ENCODE results near the gene RASL10A. TPM values are rescaled to one million over a fixed set of nuclear protein-coding genes. Genes with fewer than 3 reads are reported as not detected.

The RASL10A gene
- total and polyA plus RNA-seq, 4 donors = 2.1 to 6.6 (median 3.8) TPM

DNA sequence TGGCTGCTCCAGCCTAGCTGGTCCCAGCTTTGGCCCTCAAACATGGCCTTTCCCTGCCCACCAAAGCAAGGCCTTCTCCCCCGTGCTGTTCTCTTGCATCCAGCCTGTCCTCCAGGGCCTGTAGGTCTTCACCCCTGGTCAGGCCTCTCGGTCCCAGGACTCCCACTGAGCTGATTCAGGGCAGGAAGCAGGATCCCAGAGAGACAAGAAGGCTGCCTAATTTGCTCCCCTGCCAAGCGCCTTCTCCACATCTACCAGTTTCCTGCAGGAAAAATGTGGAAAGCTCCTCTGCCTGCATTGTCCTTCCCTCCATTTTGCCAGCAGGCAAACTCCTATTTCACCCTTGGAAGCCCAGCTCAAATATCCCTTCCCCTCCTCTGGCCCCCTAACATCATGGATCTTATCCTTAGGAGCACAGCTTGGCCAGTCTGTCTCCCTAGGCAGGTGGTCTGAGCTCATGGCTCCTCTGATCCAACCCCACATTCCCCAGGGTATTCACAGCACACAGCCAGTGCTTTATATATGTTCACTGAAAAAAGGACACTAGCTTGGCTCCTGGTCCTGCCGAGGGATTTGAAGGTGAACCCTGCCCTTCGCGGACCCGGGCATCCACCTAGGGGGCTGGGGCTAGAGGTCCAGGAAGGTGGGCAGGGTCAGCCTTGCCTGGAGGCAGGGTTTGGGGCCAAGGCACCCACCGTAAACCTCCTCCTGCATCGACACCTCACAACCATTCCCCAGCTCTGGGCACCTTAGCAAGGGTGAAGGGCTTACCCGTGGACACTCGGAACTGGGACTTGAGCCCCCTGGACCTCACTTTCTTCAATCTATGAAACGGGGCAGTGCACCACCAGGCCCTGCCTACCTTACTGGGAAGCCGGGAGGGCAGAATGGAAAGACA is 48.7 kb downstream of the RASL10A start:
- Histone ChIP-seq H3K4me3 (ENCODE audit: low read depth, low read length) (peak overlapping the region; percentile 100), H3K4me1 (ENCODE audit: control insufficient read depth, insufficient read depth, low read length) (peaks cover 18% of the 10 kb centered on the region), H3K36me3 (ENCODE audit: control insufficient read depth, insufficient read depth, low read length) (peaks cover 32% of the 10 kb centered on the region), H3K27ac (ENCODE audit: low read depth, low read length) (peak overlapping the region; percentile 33), H3K27me3 (ENCODE audit: control insufficient read depth, insufficient read depth, low read length) (no peaks in the 10 kb centered on the region), H3K9me3 (ENCODE audit: control insufficient read depth, insufficient read depth, low read length) (no peaks in the 10 kb centered on the region)
- 19% methylated on average over 13 of the region's 13 CpGs for WGBS (ENCODE audit: insufficient coverage)
- no peak for DNase-seq (ENCODE audit: low read depth in 4 of 6, low spot score in 6 of 6)

DNA sequence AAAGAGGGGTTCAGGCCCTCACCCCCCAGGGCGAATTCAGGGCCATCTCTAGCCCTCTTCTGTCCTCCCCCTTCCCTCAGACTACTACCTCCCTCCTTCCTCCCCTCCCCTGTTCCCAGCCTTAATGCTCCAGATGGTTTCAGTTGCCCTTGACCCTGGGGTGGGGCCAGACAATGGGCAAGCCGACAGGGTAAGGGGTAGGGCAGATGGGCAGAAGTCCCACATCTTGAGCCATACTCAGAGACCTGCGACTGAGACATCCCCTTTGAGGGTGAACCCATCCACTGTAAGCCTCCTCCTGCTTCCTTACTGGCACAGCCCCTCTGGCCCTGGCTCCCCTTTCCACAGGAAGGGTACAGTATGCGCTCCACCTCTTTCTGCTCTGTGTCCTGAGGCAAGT is 49.6 kb downstream of the RASL10A start:
- Histone ChIP-seq H3K36me3 (ENCODE audit: control insufficient read depth, insufficient read depth, low read length) (peaks cover 37% of the 10 kb centered on the region), H3K9me3 (ENCODE audit: control insufficient read depth, insufficient read depth, low read length) (no peaks in the 10 kb centered on the region), H3K4me1 (ENCODE audit: control insufficient read depth, insufficient read depth, low read length) (peaks cover 18% of the 10 kb centered on the region), H3K4me3 (ENCODE audit: low read depth, low read length) (no peak overlapping the region), H3K27ac (ENCODE audit: low read depth, low read length) (no peak overlapping the region), H3K27me3 (ENCODE audit: control insufficient read depth, insufficient read depth, low read length) (no peaks in the 10 kb centered on the region)
- DNase-seq (ENCODE audit: low read depth in 4 of 6, low spot score in 6 of 6) = no peak
- WGBS (ENCODE audit: insufficient coverage) = 66% methylated on average over 4 of the region's 4 CpGs

DNA sequence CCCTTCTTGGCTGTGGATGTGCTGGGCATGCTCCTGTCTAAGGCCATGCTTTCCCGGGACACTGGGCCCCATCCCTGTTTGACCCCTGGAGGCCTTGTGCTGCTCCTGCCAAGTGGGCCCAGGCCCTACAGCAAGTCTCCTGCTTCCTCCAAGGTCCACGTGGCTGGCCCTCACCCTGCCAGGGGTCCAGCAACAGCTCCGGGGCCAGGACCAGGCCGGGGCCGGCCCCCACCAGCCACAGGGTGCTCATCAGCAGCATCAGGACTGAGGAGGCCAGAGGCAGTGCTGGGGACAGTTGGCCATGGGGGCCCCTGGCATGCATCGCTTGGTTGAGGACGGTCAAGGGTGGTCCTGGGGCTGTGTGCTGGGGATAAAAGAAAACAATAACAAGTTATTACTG is 50.2 kb downstream of the RASL10A start:
- peaks cover 18% of the 10 kb centered on the region for H3K4me1 ChIP-seq (ENCODE audit: control insufficient read depth, insufficient read depth, low read length)
- no peak for DNase-seq (ENCODE audit: low read depth in 4 of 6, low spot score in 6 of 6)
- peaks cover 43% of the 10 kb centered on the region for H3K36me3 ChIP-seq (ENCODE audit: control insufficient read depth, insufficient read depth, low read length)
- H3K27me3 ChIP-seq (ENCODE audit: control insufficient read depth, insufficient read depth, low read length) = no peaks in the 10 kb centered on the region
- no peaks in the 10 kb centered on the region for H3K9me3 ChIP-seq (ENCODE audit: control insufficient read depth, insufficient read depth, low read length)
- H3K4me3 ChIP-seq (ENCODE audit: low read depth, low read length) = no peak overlapping the region
- H3K27ac ChIP-seq (ENCODE audit: low read depth, low read length) = no peak overlapping the region
- 92% methylated on average over 6 of the region's 7 CpGs for WGBS (ENCODE audit: insufficient coverage)

DNA sequence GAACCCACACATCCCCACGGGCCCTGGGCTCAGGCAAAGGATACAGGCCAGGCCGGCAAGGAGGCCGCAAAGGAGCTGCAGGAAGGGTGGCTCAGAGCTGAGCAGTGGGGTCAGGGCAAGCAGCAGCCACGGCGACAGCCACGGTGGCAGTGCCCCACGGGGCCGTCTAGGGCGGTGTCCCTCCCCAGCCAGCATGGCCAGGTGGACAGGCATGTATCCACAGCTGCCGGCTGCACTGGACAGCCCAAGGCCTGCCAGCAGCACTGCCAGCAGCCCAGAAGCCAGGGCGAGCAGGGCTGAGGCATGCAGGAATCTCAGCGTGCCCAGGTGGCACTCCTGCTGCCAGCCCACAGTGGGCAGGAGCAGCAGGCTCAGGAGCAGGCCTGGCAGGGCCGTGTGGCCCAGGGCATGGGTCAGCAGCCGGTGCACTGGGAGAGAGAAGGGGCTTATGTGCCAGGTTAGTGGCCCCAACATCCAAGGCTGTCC is 51.7 kb downstream of the RASL10A start:
- no peaks in the 10 kb centered on the region for H3K27me3 ChIP-seq (ENCODE audit: control insufficient read depth, insufficient read depth, low read length)

More for the DNA sequence above, 51.7 kb downstream of the RASL10A start:
- H3K36me3 ChIP-seq (ENCODE audit: control insufficient read depth, insufficient read depth, low read length) = peaks cover 58% of the 10 kb centered on the region
- H3K27ac ChIP-seq (ENCODE audit: low read depth, low read length) = no peak overlapping the region
- H3K4me3 ChIP-seq (ENCODE audit: low read depth, low read length) = no peak overlapping the region
- no peaks in the 10 kb centered on the region for H3K9me3 ChIP-seq (ENCODE audit: control insufficient read depth, insufficient read depth, low read length)
- no peak for DNase-seq (ENCODE audit: low read depth in 4 of 6, low spot score in 6 of 6)
- peaks cover 18% of the 10 kb centered on the region for H3K4me1 ChIP-seq (ENCODE audit: control insufficient read depth, insufficient read depth, low read length)
- 92% methylated on average over 13 of the region's 14 CpGs for WGBS (ENCODE audit: insufficient coverage)

Small RNA genes within 50 kb of the gene (small RNA-seq; reads per million reads assigned to genes)
- not detected for gene MIR3653 (ENCODE audit: low replicate concordance)

Other genes starting within 250 kb of the RASL10A start
- gene KREMEN1, start 242.7 kb downstream of the RASL10A start, total RNA-seq = 10 to 100 TPM in 1 of 2 donors, 1 to 10 TPM in 1; 5.7 to 12.7 TPM
- 1 to 10 TPM; 7.1 to 9.5 TPM for gene KREMEN1, start 242.7 kb downstream of the RASL10A start, polyA plus RNA-seq (ENCODE audit: insufficient read length in 2 of 2)
- 10 to 100 TPM; 10.3 to 10.8 TPM for gene EMID1, start 109.8 kb downstream of the RASL10A start, total RNA-seq
- 10 to 100 TPM; 19.0 to 24.4 TPM for gene EMID1, start 109.8 kb downstream of the RASL10A start, polyA plus RNA-seq (ENCODE audit: insufficient read length in 2 of 2)
- 10 to 100 TPM; 21.0 to 32.5 TPM for gene RHBDD3, start 47.7 kb downstream of the RASL10A start, total RNA-seq
- gene RHBDD3, start 47.7 kb downstream of the RASL10A start, polyA plus RNA-seq (ENCODE audit: insufficient read length in 2 of 2) = 10 to 100 TPM; 49.2 to 60.7 TPM
- gene EWSR1, start 47.4 kb downstream of the RASL10A start, total RNA-seq = 100 to 1,000 TPM; 114 to 206 TPM
- gene EWSR1, start 47.4 kb downstream of the RASL10A start, polyA plus RNA-seq (ENCODE audit: insufficient read length in 2 of 2) = 100 to 1,000 TPM; 289 to 316 TPM
- 1 to 10 TPM; 5.7 to 6.5 TPM for gene GAS2L1, start 9.0 kb downstream of the RASL10A start, total RNA-seq
- gene GAS2L1, start 9.0 kb downstream of the RASL10A start, polyA plus RNA-seq (ENCODE audit: insufficient read length in 2 of 2) = 10 to 100 TPM; 23.9 to 28.4 TPM
- 10 to 100 TPM; 52.2 to 55.7 TPM for gene AP1B1, start 72.9 kb upstream of the RASL10A start, total RNA-seq
- 10 to 100 TPM; 79.2 to 80.0 TPM for gene AP1B1, start 72.9 kb upstream of the RASL10A start, polyA plus RNA-seq (ENCODE audit: insufficient read length in 2 of 2)
- gene RFPL1, start 122.9 kb upstream of the RASL10A start, total RNA-seq = not detected
- 1 to 10 TPM; 1.9 to 6.3 TPM for gene RFPL1, start 122.9 kb upstream of the RASL10A start, polyA plus RNA-seq (ENCODE audit: insufficient read length in 2 of 2)
- 100 to 1,000 TPM in 1 of 2 donors, 10 to 100 TPM in 1; 20.3 to 109 TPM for gene NEFH, start 164.5 kb upstream of the RASL10A start, total RNA-seq
- 100 to 1,000 TPM; 173 to 175 TPM for gene NEFH, start 164.5 kb upstream of the RASL10A start, polyA plus RNA-seq (ENCODE audit: insufficient read length in 2 of 2)
- 10 to 100 TPM; 30.5 to 34.2 TPM for gene THOC5, start 238.1 kb upstream of the RASL10A start, total RNA-seq
- gene THOC5, start 238.1 kb upstream of the RASL10A start, polyA plus RNA-seq (ENCODE audit: insufficient read length in 2 of 2) = 10 to 100 TPM; 19.0 to 34.4 TPM